Mucosa of gallbladder (tissue), 1 donor: ENCODE results near the gene HYAL4. TPM values are rescaled to one million over a fixed set of nuclear protein-coding genes. Genes with fewer than 3 reads are reported as not detected.
A peak's percentile ranks its signal among the peaks of the same experiment; 100 is the strongest.

ENCODE experiments used
- DNase-seq: peaks from one replicate; pipeline ENCODE4 v3.0.0-alpha.2; 2020; ENCODE audit warnings: low spot score
- total RNA-seq: library from RNA; stranded (reverse); gene quantifications from one replicate; pipeline ENCODE4 v1.2.1, GENCODE V29; 2021
- donor health status: DM: no; HTN: no; CAD: no.

The HYAL4 gene
- total RNA-seq, 1 donor from 2014 or later, result not detected

- no peak for DNase-seq
Measured at GRCh38 chr7:123901101-123901500, 56.1 kb downstream of the HYAL4 start.

- no peak for DNase-seq
Measured at GRCh38 chr7:123905714-123906113, 60.7 kb downstream of the HYAL4 start.

GRCh38 chr7:123916240-123916724 is 71.3 kb downstream of the HYAL4 start:
- DNase-seq, result peak; percentile 19

GRCh38 chr7:123917878-123918277 is 72.9 kb downstream of the HYAL4 start:
- no peak for DNase-seq

GRCh38 chr7:123918309-123918708 is 73.3 kb downstream of the HYAL4 start:
- no peak for DNase-seq

GRCh38 chr7:123923599-123923998 is 78.6 kb downstream of the HYAL4 start:
- no peak for DNase-seq

- no peak for DNase-seq
Measured at GRCh38 chr7:123924941-123925340, 80.0 kb downstream of the HYAL4 start, which contains the start of gene SPAM1. Gene SPAM1, plus strand, starts transcription at chr7:123925241. Its CDS starts 28,330 bp downstream, at chr7:123953571.

Other genes with a start within 250 kb of the HYAL4 start
- gene ASB15, start 243.3 kb upstream of the HYAL4 start, total RNA-seq, result not detected
- gene LMOD2, start 189.3 kb upstream of the HYAL4 start, total RNA-seq, result not detected
- gene WASL, start 96.2 kb upstream of the HYAL4 start, total RNA-seq, result 57.0 TPM
- not detected for gene SPAM1, start 80.1 kb downstream of the HYAL4 start, total RNA-seq
- 0.66 TPM for gene TMEM229A, start 187.9 kb downstream of the HYAL4 start, total RNA-seq